NCI-H69 (cell line): ENCODE measurements around the gene PAPOLA.

Experiments
- DNase-seq: peaks from one replicate; lab custom pipeline; 2025; lab: John Stamatoyannopoulos, UW

The PAPOLA gene

DNA sequence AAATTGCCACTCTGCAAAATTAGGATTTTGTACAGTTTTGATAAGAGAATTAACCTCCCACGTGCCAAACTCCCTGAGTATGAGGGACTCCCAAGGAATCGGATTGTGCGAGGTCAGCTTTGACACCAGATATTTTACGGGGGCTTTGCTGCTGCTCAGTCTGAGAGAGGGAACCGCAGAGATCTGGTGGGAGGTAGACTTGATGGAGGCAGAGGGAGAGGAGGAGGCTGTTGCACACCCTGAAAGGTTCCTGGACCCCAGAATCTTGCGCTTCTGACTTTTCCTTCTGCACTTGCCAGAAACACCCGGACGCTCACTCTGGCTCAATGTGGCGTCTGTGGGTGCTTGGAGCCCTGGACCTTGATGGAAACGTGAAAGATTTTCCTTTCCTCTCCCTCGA lies 83.9 kb downstream of the PAPOLA start:
- no peak for DNase-seq

- no peak for DNase-seq
Observed at GRCh38 chr14:96586921-96587822, 85.0 kb downstream of the PAPOLA start.

DNA sequence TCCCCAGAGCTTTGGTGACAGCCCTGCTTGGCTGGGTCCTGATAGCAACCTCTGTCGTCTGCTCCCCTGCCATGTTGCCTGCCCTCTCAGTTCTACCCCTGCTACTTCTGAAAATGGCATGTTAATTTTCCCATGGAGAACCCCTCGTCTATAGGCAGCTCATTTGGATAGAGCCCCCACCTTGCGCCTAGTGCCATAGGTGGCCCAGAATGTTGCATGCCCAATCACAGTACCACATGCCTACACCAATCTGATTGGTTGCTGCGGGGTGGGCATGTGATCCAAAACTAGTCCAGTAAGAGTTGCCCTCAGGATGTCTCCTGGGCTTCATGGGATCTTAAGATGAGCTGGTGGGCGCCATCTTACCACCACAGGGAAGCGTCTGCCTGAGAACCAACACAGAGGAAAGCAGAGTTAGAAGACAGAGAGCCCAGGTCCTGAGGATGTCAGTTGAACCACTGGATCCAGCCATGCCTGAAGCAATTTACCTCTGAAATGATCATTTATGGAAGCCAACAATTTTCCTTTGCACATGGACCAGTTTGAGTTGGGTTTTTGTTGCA lies 85.7 kb downstream of the PAPOLA start:
- no peak for DNase-seq

- DNase-seq, result no peak
Observed at GRCh38 chr14:96588410-96589257, 86.5 kb downstream of the PAPOLA start.

DNA sequence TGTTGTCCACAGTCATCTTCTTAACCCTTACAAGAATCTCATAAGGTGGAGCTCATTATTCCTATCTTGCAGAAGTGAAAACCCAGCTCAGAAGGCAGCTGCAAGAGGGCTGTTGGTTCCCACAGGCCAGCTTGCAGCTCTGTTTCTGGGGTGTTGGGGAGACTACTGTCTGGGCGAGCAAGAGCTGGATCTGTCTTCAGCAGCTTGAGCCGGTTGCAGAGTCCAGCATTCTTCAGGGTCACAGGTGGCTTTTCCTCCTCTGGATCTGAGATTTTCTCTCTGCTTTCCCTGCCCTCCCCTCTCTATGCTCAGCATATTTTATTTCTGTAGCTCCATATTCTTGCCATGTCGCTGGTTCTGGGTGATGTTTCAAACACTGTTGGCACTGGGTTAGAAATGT lies 87.4 kb downstream of the PAPOLA start:
- DNase-seq, result no peak

GRCh38 chr14:96590190-96590864 lies 88.1 kb downstream of the PAPOLA start:
- DNase-seq, result peak; percentile 36

DNA sequence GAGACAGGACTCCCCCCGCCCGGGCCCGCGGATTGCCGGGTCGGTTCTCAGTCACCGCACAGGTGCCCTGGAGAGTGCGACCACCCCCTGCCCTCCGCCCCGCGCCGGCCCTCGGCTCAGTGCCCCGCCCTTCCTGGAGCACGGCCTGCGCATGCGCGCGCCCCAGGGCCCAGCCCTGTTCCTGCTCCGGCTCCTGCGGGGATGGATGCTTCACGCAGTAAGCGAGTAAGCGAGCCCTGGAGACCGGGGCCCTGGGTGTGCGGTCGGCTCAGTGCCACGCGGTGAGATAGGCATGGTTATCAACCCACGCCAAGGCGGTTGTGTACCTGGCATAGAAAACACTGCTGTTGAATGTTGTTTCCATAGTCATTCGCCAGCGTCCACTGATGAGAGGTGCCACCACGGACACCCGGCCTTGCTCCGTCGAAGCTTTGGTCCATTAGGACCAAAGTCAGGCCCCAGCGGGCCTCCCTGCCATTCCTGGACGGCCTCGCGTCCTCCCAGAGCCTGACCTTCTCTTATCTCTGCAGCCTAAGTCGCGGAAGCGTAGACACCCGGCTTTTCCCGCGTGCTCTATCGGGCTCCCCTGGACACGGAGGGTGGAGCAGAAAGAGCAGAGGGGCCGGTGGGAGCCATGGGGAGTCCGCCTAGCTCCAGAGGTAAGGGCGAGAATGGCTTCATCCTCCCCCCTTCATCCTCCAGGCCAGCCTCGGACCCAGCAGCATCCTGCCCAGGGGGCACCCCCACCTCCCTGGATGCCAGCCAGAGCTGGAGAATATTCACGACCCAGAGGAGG lies 90.6 kb downstream of the PAPOLA start:
- DNase-seq, result no peak

GRCh38 chr14:96594961-96595360 lies 92.8 kb downstream of the PAPOLA start:
- DNase-seq, result no peak

GRCh38 chr14:96597680-96598079 lies 95.5 kb downstream of the PAPOLA start:
- no peak for DNase-seq

- peak; percentile 32 for DNase-seq
Observed at GRCh38 chr14:96598332-96598928, 96.2 kb downstream of the PAPOLA start.

- no peak for DNase-seq
Observed at GRCh38 chr14:96599076-96599475, 96.9 kb downstream of the PAPOLA start.

GRCh38 chr14:96602186-96602585 lies 100.0 kb downstream of the PAPOLA start:
- DNase-seq, result no peak

DNA sequence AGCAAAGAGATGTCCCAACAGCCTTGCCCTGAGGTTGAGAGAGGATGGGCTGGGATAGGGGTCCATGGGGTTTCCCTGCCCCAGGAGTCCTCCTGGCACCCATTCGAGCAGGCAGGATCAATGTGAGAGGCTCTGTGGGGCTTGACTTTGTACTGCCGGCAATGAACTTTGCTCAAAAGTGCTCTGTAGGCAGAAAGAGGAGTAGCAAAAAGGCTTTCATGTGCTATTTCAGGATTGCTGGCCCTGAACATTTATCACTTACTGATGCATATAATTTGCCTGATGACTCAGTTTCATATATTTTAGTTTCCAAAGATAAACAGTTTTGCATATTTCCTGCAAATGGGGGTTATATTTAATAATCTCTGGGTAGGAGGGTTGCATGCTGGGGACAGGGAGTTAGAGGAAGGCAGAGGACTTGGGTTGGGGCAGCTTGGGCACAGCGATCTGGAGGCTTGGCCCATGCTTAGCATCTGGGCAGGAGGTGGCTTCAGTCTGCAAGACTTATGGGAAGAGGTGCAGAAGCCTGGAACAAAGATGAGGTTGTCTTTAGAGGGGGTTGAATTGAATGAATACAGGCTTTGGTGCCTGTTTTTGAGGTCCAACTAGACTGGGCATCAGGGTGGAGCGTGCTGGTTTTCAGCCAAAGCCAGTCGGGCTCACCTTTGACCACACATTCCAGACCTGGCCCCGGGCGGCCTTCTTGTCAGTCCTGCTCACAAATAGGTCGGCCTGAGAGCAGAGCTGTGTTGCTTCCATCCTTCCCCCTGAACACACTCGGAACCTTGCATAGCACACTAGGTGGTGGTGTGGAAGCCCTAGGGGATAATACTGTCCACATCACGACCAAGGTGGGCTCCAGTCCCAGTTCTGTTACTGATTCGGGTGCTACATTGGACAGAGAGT lies 101.4 kb downstream of the PAPOLA start:
- no peak for DNase-seq

DNA sequence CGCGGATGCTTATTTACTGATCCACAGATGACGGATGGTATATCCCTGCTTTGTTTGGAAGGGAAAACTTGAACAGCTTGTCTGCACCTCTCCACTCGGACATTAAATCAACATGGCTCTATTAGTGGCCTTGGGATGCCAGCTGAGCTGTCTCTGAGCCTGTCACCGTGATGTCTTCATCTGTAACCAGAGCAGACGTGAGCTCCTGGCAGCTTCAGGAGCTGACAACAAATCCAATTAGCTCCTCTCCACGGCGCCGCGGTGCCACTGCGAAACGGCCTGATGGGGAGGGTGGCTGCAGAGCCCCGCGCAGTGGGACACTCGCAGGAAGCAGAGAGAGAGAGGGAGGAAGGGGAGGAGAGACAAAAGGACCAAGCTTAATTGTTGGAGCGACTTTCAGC lies 112.3 kb downstream of the PAPOLA start:
- DNase-seq, result peak; percentile 89

DNA sequence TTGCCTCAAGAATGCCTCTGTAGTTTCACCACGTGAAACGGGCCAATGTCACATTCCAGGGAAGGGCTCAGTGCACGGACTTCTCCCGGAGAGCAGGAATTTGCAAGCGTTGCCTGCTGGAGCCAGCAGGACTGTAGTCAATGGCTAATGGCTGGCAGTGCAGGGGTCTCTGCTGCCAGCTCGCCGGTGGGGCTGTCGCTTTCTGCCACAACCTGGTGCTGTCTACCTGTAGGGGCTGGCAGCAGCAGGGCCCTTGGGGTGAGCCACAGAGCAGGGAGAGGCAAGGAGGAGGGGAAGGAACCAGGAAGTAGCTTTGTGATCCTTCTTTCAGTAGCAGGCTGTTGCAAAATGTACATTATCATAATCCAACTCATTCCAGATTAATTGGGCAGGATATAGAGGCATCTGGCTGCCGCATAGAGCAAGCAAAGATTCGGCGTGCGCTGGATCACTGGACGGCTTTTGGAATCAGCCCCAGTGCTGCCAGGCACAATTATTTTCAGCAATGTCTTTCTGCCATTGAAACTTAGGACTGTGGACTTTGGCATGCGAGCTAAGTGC lies 114.1 kb downstream of the PAPOLA start:
- no peak for DNase-seq
